ENCODE data around the gene CPD. TPM values are rescaled to one million over a fixed set of nuclear protein-coding genes. Genes with fewer than 3 reads are reported as not detected.
A peak's percentile ranks its signal among the peaks of the same experiment; 100 is the strongest.

CPD gene
- total and polyA plus RNA-seq, 2 donors (not counting 1 experiment from before 2014, with no cell fraction given), result 88.8 to 220 TPM

DNA sequence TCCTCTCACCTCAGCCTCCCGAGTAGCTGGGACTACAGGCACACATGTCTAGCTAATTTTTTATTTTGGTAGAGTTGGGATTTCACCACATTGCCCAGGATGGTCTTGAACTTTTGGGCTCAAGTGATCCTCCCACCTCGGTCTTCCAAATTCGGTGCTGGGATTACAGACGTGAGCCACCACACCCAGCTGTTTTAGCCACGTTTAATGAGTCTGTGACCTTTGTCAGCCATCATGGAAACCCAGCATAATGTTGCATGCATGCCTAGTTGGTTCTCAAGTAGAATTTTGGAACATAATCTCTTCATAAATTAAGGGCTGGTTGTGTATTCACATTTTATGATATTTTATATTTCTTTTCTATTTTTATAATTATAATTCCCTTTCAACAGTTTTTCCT lies 140.4 kb downstream of the CPD start:
- Histone ChIP-seq H3K27me3 (ENCODE audit: control insufficient read depth, insufficient read depth, low read length) (no peaks in the 10 kb centered on the region), H3K9me3 (ENCODE audit: control insufficient read depth, insufficient read depth, low read depth, low read length) (no peaks in the 10 kb centered on the region), H3K27ac (ENCODE audit: insufficient read depth, low read length) (peak overlapping the region; percentile 92), H4K20me1 (ENCODE audit: control insufficient read depth, extremely low read depth, insufficient read depth, low read length) (no peaks in the 10 kb centered on the region), H3K4me3 (replicated peaks in 1 of 4; ENCODE audit: control extremely low read depth in 1 of 4, insufficient read depth in 1 of 4, low read depth in 3 of 4, low read length in 4 of 4) (no peak overlapping the region), H3K36me3 (ENCODE audit: control insufficient read depth, insufficient read depth, low read length) (peaks cover 4% of the 10 kb centered on the region), H3K4me1 (ENCODE audit: control insufficient read depth, extremely low read depth, insufficient read depth, low read length) (peaks cover 13% of the 10 kb centered on the region), H3K9ac (ENCODE audit: insufficient read depth, low read length) (no peak overlapping the region), H3K79me2 (ENCODE audit: control insufficient read depth, insufficient read depth, low read length) (no peaks in the 10 kb centered on the region), H3K4me2 (ENCODE audit: extremely low read depth, insufficient read depth, low read length) (peak overlapping the region; percentile 69), H2AFZ (ENCODE audit: low read length) (no peak overlapping the region)
- TF ChIP-seq EZH2 (IDR thresholded peaks at IDR 0.05; ENCODE audit: low read length, missing control alignments), result no peak
- TF ChIP-seq, protein P1, sequence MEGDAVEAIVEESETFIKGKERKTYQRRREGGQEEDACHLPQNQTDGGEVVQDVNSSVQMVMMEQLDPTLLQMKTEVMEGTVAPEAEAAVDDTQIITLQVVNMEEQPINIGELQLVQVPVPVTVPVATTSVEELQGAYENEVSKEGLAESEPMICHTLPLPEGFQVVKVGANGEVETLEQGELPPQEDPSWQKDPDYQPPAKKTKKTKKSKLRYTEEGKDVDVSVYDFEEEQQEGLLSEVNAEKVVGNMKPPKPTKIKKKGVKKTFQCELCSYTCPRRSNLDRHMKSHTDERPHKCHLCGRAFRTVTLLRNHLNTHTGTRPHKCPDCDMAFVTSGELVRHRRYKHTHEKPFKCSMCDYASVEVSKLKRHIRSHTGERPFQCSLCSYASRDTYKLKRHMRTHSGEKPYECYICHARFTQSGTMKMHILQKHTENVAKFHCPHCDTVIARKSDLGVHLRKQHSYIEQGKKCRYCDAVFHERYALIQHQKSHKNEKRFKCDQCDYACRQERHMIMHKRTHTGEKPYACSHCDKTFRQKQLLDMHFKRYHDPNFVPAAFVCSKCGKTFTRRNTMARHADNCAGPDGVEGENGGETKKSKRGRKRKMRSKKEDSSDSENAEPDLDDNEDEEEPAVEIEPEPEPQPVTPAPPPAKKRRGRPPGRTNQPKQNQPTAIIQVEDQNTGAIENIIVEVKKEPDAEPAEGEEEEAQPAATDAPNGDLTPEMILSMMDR (conservative IDR thresholded peaks at IDR 0.05 in 1 of 2, IDR thresholded peaks at IDR 0.05 in 1 of 2; ENCODE audit: low read depth in 1 of 2, low read length in 2 of 2), result no peak
- peak in 1 of 2 donors; percentile 7 for DNase-seq (ENCODE audit: low read depth in 2 of 2)

Other genes starting within 250 kb of the CPD start
- under 0.01 TPM in 1 of 2 replicates, not detected in the other for gene SLC6A4, start 143.2 kb upstream of the CPD start, total RNA-seq
- gene SLC6A4, start 143.2 kb upstream of the CPD start, polyA plus RNA-seq, result 0.02 TPM in 1 of 2 replicates, not detected in the other
- 23.0 and 27.5 TPM in 2 replicates for gene BLMH, start 87.0 kb upstream of the CPD start, total RNA-seq
- 25.7 and 26.1 TPM in 2 replicates for gene BLMH, start 87.0 kb upstream of the CPD start, polyA plus RNA-seq
- not detected in 2 replicates for gene TMIGD1, start 44.9 kb upstream of the CPD start, total RNA-seq
- not detected in 2 replicates for gene TMIGD1, start 44.9 kb upstream of the CPD start, polyA plus RNA-seq
- 19.8 and 28.6 TPM in 2 replicates for gene GOSR1, start 98.5 kb downstream of the CPD start, total RNA-seq
- gene GOSR1, start 98.5 kb downstream of the CPD start, polyA plus RNA-seq, result 44.5 and 44.7 TPM in 2 replicates